Fibroblast of pulmonary artery (primary cell): Measurements from ENCODE around the gene DNAH9.
"Not testable (repeated sequence)": the region's sequence is repeated elsewhere in the genome, so short reads cannot be mapped to it uniquely, and the experiment has no call there.

ENCODE experiments used
- DNase-seq: peaks from one replicate; pipeline ENCODE4 v3.0.0-alpha.2; 2010; ENCODE audit warnings: low read depth
- H3K4me3 ChIP-seq: replicated peaks from 2 replicates; pipeline ENCODE4 v1.5.1; 2011; ENCODE audit warnings: low read depth, mild to moderate bottlenecking, control low read depth, low read length, moderate library complexity
- CTCF ChIP-seq: IDR thresholded peaks from 2 replicates; pipeline ENCODE4 v1.5.1; 2011; ENCODE audit warnings: mild to moderate bottlenecking, control low read depth, low read length, inconsistent platforms; ENCODE audit errors: missing control alignments

DNAH9 gene

GRCh38 chr17:11969565-11969964, 371.3 kb downstream of the DNAH9 start:
- no peak for DNase-seq
- no peak for TF ChIP-seq CTCF
- H3K4me3 ChIP-seq = no peak overlapping the region

- not testable (repeated sequence) for DNase-seq, H3K4me3 ChIP-seq
Measured at GRCh38 chr17:11972741-11973140, 374.5 kb downstream of the DNAH9 start.

- TF ChIP-seq CTCF = no peak
Measured at GRCh38 chr17:11979795-11980194, 381.5 kb downstream of the DNAH9 start.

GRCh38 chr17:11980813-11981212, 382.5 kb downstream of the DNAH9 start:
- peak; percentile 26 for DNase-seq
- peak; percentile 46 for TF ChIP-seq CTCF
- H3K4me3 ChIP-seq = no peak overlapping the region

More at GRCh38 chr17:11979795-11980194, 381.5 kb downstream of the DNAH9 start:
- H3K4me3 ChIP-seq = no peak overlapping the region
- DNase-seq = no peak

GRCh38 chr17:11981862-11982261, 383.6 kb downstream of the DNAH9 start:
- TF ChIP-seq CTCF = no peak
- H3K4me3 ChIP-seq = no peak overlapping the region
- DNase-seq = no peak

- TF ChIP-seq CTCF = no peak
- DNase-seq = no peak
- no peak overlapping the region for H3K4me3 ChIP-seq
Measured at GRCh38 chr17:11986179-11986941, 388.1 kb downstream of the DNAH9 start.

- DNase-seq = peak; percentile 76
- TF ChIP-seq CTCF = peak; percentile 58
- H3K4me3 ChIP-seq = no peak overlapping the region
Measured at GRCh38 chr17:11986942-11987329, 388.7 kb downstream of the DNAH9 start.
